GM12878 (cell line): ENCODE data around the gene INTS6. TPM values are rescaled to one million over a fixed set of nuclear protein-coding genes. Genes with fewer than 3 reads are reported as not detected.

Experiments used
- ATAC-seq: fragments of 200-7000 bp; cut with Tn5 transposase; 3 replicates; pipeline ENCODE4 v1.9.1; 2020; ENCODE audit warnings: mild to moderate bottlenecking, moderate library complexity
- BruUV-seq: library from RNA; stranded (reverse); fragments of 400-500 nt; replicated peaks from 2 replicates; lab custom pipeline; 2021; lab: Mats Ljungman, UMichigan
- CTCF ChIA-PET: fragments of 300-600 bp; sonication (Branson Sonifier 250); formaldehyde crosslinking; extraction: SDS; loops from one replicate; lab custom pipeline; 2021; ENCODE audit warnings: inconsistent platforms; lab: Yijun Ruan, JAX
- POLR2A ChIA-PET: fragments of 350-600 bp; formaldehyde crosslinking; extraction: SDS; loops from one replicate; lab custom pipeline; 2021; ENCODE audit warnings: inconsistent platforms; lab: Charles Lee
- RAD21 ChIA-PET: fragments of 300-600 bp; sonication (Branson Sonifier 250); formaldehyde crosslinking; loops from one replicate; lab custom pipeline; 2023; ENCODE audit warnings: antibody characterized with exemption; ENCODE audit not compliant: unreplicated experiment; lab: Charles Lee
- SMC1A ChIA-PET: fragments of 300-600 bp; sonication (Branson Sonifier 250); formaldehyde crosslinking; loops from one replicate; lab custom pipeline; 2023; ENCODE audit not compliant: unreplicated experiment, uncharacterized antibody; lab: Charles Lee
- DNase-seq: peaks from one replicate; pipeline ENCODE4 v3.0.0-alpha.2; 2011; ENCODE audit warnings: low read depth, low spot score
- FAIRE-seq: peaks from 3 replicates; lab custom pipeline; 2011; peaks lifted over from hg19 to GRCh38; lab: Jason Lieb, UNC
- H2AFZ ChIP-seq: 2 replicates; pipeline ENCODE4 v1.6.0; 2011; ENCODE audit warnings: low read depth, low read length, control low read depth; ENCODE audit not compliant: control insufficient read depth
- H3K27ac ChIP-seq: 2 replicates; pipeline ENCODE4 v1.5.1; 2011; ENCODE audit warnings: control low read depth; ENCODE audit not compliant: control insufficient read depth, insufficient read depth
- H3K27me3 ChIP-seq, 2 experiments: replicated peaks in 1 of 2; 2 replicates each; pipeline versions ENCODE4 v1.6.0 to v1.6.1; 2011; ENCODE audit warnings: low read length in 1 of 2; ENCODE audit not compliant: control insufficient read depth in 2 of 2, insufficient read depth in 2 of 2
- H3K36me3 ChIP-seq, 2 experiments: 2 replicates each; pipeline ENCODE4 v1.5.1; 2011; ENCODE audit warnings: low read length in 1 of 2; ENCODE audit not compliant: control insufficient read depth in 2 of 2, insufficient read depth in 2 of 2
- H3K4me1 ChIP-seq: 2 replicates; pipeline ENCODE4 v1.6.1; 2011; ENCODE audit warnings: mild to moderate bottlenecking, low read length, moderate library complexity, mixed read lengths; ENCODE audit not compliant: control insufficient read depth, insufficient read depth
- H3K4me2 ChIP-seq: 2 replicates; pipeline ENCODE4 v1.6.0; 2011; ENCODE audit warnings: control low read depth; ENCODE audit not compliant: control insufficient read depth, insufficient read depth
- H3K4me3 ChIP-seq: fragments of 200-600 bp; sonication (generic); 2 replicates; pipeline ENCODE4 v1.5.1; 2016
- H3K79me2 ChIP-seq: 2 replicates; pipeline ENCODE4 v1.6.0; 2011; ENCODE audit warnings: low read length; ENCODE audit not compliant: control insufficient read depth, insufficient read depth
- H3K9ac ChIP-seq: 2 replicates; pipeline ENCODE4 v1.8.0; 2011; ENCODE audit warnings: low read length, control low read depth, mixed read lengths; ENCODE audit not compliant: control insufficient read depth, insufficient read depth
- H3K9me3 ChIP-seq: replicated peaks from 3 replicates; pipeline ENCODE4 v1.5.1; 2011; ENCODE audit warnings: mild to moderate bottlenecking, low read length; ENCODE audit not compliant: control insufficient read depth, insufficient read depth
- H4K20me1 ChIP-seq: 2 replicates; pipeline ENCODE4 v1.6.0; 2011; ENCODE audit not compliant: control insufficient read depth, insufficient read depth
- GABPA ChIP-seq: IDR thresholded peaks from 2 replicates; pipeline ENCODE4 v1.6.1; 2014; ENCODE audit warnings: antibody characterized with exemption, low read depth, mild to moderate bottlenecking, inconsistent platforms
- HCFC1 ChIP-seq: fragments of 150-350 bp; IDR thresholded peaks from 2 replicates; pipeline ENCODE4 v1.6.1; 2014; ENCODE audit warnings: low read length
- HDGF ChIP-seq: fragments of 450-650 bp; IDR thresholded peaks from 2 replicates; pipeline ENCODE4 v1.6.1; 2016; ENCODE audit warnings: antibody characterized with exemption
- JUND ChIP-seq: IDR thresholded peaks from 2 replicates; pipeline ENCODE4 v1.6.1; 2012; ENCODE audit warnings: low read depth, mild to moderate bottlenecking, low read length, improper control_type of control experiment, moderate library complexity
- PML ChIP-seq: IDR thresholded peaks from 2 replicates; pipeline ENCODE4 v1.6.1; 2012; ENCODE audit warnings: low read length, inconsistent platforms
- POU2F2 ChIP-seq: IDR thresholded peaks from 3 replicates; pipeline ENCODE4 v1.6.1; 2011; ENCODE audit warnings: low read depth, mild to moderate bottlenecking, low read length, borderline replicate concordance
- RELA ChIP-seq: fragments of 450-650 bp; IDR thresholded peaks from 2 replicates; pipeline ENCODE4 v1.8.0; 2014; ENCODE audit warnings: borderline replicate concordance; ENCODE audit not compliant: partially characterized antibody
- SIN3A ChIP-seq: IDR thresholded peaks from 2 replicates; pipeline ENCODE4 v1.6.1; 2012; ENCODE audit warnings: low read depth, low read length, improper control_type of control experiment
- TAF1 ChIP-seq: IDR thresholded peaks from 2 replicates; pipeline ENCODE4 v1.6.1; 2011; ENCODE audit warnings: mild to moderate bottlenecking, low read depth, low read length, borderline replicate concordance
- TCF12 ChIP-seq: IDR thresholded peaks from 2 replicates; pipeline ENCODE4 v1.6.1; 2011; ENCODE audit warnings: low read depth, mild to moderate bottlenecking, low read length
- YBX1 ChIP-seq: fragments of 450-650 bp; IDR thresholded peaks from 2 replicates; pipeline ENCODE4 v1.6.1; 2016; ENCODE audit warnings: antibody characterized with exemption
- WGBS: methylation state at CpG from one replicate; pipeline ENCODE4 v1.1.6; 2016; ENCODE audit warnings: low lambda C conversion rate; ENCODE audit not compliant: insufficient replicate concordance, insufficient coverage; ENCODE audit errors: missing lambda C conversion rate; 5-methylcytosine and 5-hydroxymethylcytosine counted together
- in situ Hi-C: fragments of 300-500 bp; cut with MboI; formaldehyde crosslinking; loops from 9 replicates; pipeline ENCODE4 v1.14.3; 2018; ENCODE audit warnings: mixed read lengths
- intact Hi-C: fragments of 100-400 bp; cut with micrococcal nuclease; formaldehyde crosslinking; loops from one replicate; pipeline ENCODE4 v1.14.2; 2022; ENCODE audit not compliant: unreplicated experiment
- polyA plus RNA-seq, 11 experiments: library from polyadenylated mRNA; depleted of rRNA in 4 of 11; unstranded in 6 of 11; stranded (reverse) in 5 of 11; fragments of >200 nt; fragmentation: Nextera tagmentation in 4 of 11; fragmentation: Illumina TruSeq in 1 of 11; extraction: Ambion mirVana in 4 of 11; extraction: Trizol in 1 of 11; gene quantifications; 1 replicate in 1 of 11; 2 replicates in 10 of 11; pipeline versions ENCODE4 v1.2.1 to v1.2.3, GENCODE V29; 2011 to 2016; ENCODE audit warnings: inconsistent platforms in 2 of 11, missing spikeins in 2 of 11, low read depth in 1 of 11
- total RNA-seq, 4 experiments: library from RNA; depleted of rRNA in 3 of 4; stranded (reverse); fragments of >200 nt in 3 of 4; fragmentation: Illumina TruSeq in 1 of 4; extraction: Trizol in 1 of 4; gene quantifications; 2 replicates each; pipeline versions ENCODE4 v1.2.1 to v1.2.3, GENCODE V29; 2013 to 2021
- TF ChIP-seq, protein P1 (sequence below): IDR thresholded peaks from 2 replicates; pipeline ENCODE4 v1.6.1; 2012; ENCODE audit warnings: low read length, inconsistent platforms

Gene INTS6
- total and polyA plus RNA-seq, 10 of the 15 experiments (the other 5 are each of a cell fraction or from before 2014, with no cell fraction given), result 7.2 to 57.7 (median 30.9) TPM

DNA sequence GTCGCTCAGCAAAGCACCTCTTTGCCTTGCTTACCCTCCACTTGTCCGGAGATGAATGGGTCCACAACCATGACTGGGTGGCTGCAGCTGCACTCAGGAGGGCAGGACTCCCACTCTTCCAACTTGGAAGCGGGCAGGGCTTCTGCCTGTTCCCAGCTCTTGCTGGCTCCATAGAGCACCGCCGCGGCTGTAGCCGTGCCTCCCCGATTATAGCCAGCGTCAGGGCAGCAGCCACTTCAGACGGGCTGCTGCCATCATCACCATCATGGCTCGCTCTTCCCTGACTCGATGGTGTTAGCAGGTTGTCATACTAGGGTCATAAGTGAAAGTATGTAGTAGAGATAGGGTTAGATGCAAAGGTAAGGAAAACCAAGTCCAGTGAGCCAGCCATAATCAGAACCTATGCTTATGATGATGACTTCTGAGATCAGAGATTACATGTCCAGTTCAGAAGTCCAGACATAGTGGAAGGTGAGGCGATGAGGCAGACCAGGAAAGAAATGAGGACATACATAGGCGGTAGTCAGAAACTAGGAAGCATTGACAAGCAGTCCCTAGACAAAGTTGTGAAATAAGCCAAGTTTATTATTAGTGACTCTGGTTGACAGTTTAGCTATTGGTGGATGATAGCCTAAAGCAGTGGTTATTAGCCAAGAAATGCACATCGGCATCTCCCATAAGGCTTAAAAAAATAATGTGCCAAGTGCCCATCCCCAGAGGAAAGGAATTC lies 4.4 kb upstream of the INTS6 start:
- BruUV-seq, result no TSS peak
- intact Hi-C loops (no loop called here), in situ Hi-C loops (loop anchor here (10.0 kb wide), 1 partner anchor 128 kb away; the partner anchor contains the start of gene WDFY2)
- peaks cover 2% of the 10 kb centered on the region; the same call in 1 of the 3 replicates for H3K9me3 ChIP-seq
- peaks cover 18% of the 10 kb centered on the region for H3K79me2 ChIP-seq
- H4K20me1 ChIP-seq, result no peaks in the 10 kb centered on the region
- FAIRE-seq, result no peak
- no peaks in the 10 kb centered on the region for H3K27me3 ChIP-seq
- ChIA-PET POLR2A (no interaction called here), RAD21 (no interaction called here), CTCF (interaction anchor here (0.6 to 1.0 kb wide), 3 partner anchors 41 to 1035 kb away, joined by 3 read pairs; no protein-coding TSS in a partner anchor), SMC1A (interaction anchor here (1.7 kb wide), 1 partner anchor 307 kb away, joined by 6 read pairs; no protein-coding TSS in a partner anchor)
- H3K36me3 ChIP-seq, result peaks cover 0 to 2% of the 10 kb centered on the region in 2 experiments; a peak in 1 of 4 replicates
- ATAC-seq, result no peak
- TF ChIP-seq HDGF, result no peak
- no peak for TF ChIP-seq POU2F2
- no peak overlapping the region for H3K27ac ChIP-seq
- H2AFZ ChIP-seq, result no peak overlapping the region
- WGBS, result 97% methylated on average over 15 of the region's 15 CpGs
- DNase-seq, result no peak
- H3K4me1 ChIP-seq, result peaks cover 5% of the 10 kb centered on the region; the same call in 1 of the 2 replicates
- no peak overlapping the region for H3K4me2 ChIP-seq
- no peak overlapping the region for H3K9ac ChIP-seq
- H3K4me3 ChIP-seq, result no peak overlapping the region

DNA sequence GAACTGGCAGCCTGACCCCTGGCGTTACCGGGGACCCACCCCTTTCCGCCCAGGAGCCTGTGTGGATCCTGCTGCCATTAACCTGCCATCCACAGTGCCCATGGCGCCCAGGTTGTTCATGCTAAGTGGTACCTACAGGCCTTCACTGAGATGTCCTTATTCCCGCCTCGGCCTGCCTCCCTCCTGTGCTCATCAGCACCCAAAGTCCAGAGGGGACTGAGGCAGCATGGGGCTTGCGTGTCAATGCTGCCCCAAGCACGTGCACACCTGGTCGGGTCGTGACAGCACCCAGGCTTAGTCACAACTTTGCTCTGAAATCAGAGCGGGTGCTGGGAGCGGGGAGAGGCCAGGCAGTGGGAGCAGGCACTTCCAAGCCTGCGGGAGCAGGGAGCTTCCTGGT lies 3.7 kb upstream of the INTS6 start:
- Histone ChIP-seq H3K4me3 (no peak overlapping the region), H3K27ac (no peak overlapping the region), H3K9ac (no peak overlapping the region), H3K4me1 (peaks cover 5% of the 10 kb centered on the region; the same call in 1 of the 2 replicates), H2AFZ (no peak overlapping the region), H3K79me2 (peaks cover 22% of the 10 kb centered on the region), H3K4me2 (no peak overlapping the region), H3K9me3 (peaks cover 2% of the 10 kb centered on the region; the same call in 1 of the 3 replicates), H3K36me3 (peaks cover 0 to 2% of the 10 kb centered on the region in 2 experiments; a peak in 1 of 4 replicates), H4K20me1 (no peaks in the 10 kb centered on the region), H3K27me3 (no peaks in the 10 kb centered on the region)
- no TSS peak for BruUV-seq
- in situ Hi-C loops (loop anchor here (10.0 kb wide), 1 partner anchor 128 kb away; the partner anchor contains the start of gene WDFY2), intact Hi-C loops (no loop called here)
- ChIA-PET POLR2A (interaction anchor here (1.4 kb wide), 1 partner anchor 14 kb away, joined by 3 read pairs; no protein-coding TSS in a partner anchor), SMC1A (interaction anchor here (1.4 to 1.7 kb wide), 2 partner anchors 130 to 308 kb away, joined by 3 to 6 read pairs; no protein-coding TSS in a partner anchor), RAD21 (interaction anchor here (1.1 kb wide), 1 partner anchor 341 kb away, joined by 4 read pairs; no protein-coding TSS in a partner anchor), CTCF (interaction anchor here (1.0 kb wide), 1 partner anchor 341 kb away, joined by 3 read pairs; no protein-coding TSS in a partner anchor)
- ATAC-seq (no peak), FAIRE-seq (no peak), DNase-seq (no peak)
- WGBS, result 98% methylated on average over 13 of the region's 13 CpGs
- TF ChIP-seq GABPA, result no peak
- TF ChIP-seq, protein P1, sequence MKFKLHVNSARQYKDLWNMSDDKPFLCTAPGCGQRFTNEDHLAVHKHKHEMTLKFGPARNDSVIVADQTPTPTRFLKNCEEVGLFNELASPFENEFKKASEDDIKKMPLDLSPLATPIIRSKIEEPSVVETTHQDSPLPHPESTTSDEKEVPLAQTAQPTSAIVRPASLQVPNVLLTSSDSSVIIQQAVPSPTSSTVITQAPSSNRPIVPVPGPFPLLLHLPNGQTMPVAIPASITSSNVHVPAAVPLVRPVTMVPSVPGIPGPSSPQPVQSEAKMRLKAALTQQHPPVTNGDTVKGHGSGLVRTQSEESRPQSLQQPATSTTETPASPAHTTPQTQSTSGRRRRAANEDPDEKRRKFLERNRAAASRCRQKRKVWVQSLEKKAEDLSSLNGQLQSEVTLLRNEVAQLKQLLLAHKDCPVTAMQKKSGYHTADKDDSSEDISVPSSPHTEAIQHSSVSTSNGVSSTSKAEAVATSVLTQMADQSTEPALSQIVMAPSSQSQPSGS, result no peak
- no peak for TF ChIP-seq TAF1
- TF ChIP-seq JUND, result no peak
- TF ChIP-seq HCFC1, result no peak
- TF ChIP-seq PML, result no peak
- no peak for TF ChIP-seq RELA
- TF ChIP-seq SIN3A, result no peak
- TF ChIP-seq TCF12, result no peak
- TF ChIP-seq YBX1, result no peak
